K562 (cell line): ENCODE data around the gene HAPLN2. TPM values are rescaled to one million over a fixed set of nuclear protein-coding genes. Genes with fewer than 3 reads are reported as not detected.

ENCODE experiments used
- CCNT2 ChIP-seq: IDR thresholded peaks from 2 replicates; pipeline ENCODE4 v1.6.1; 2011; ENCODE audit warnings: borderline replicate concordance, low read depth, mild to moderate bottlenecking, moderate library complexity, mixed read lengths, low read length; ENCODE audit not compliant: insufficient read length; ENCODE audit errors: extremely low read depth
- ETS1 ChIP-seq: conservative IDR thresholded peaks from 2 replicates; pipeline ENCODE4 v1.6.1; 2011; ENCODE audit warnings: low read depth, mild to moderate bottlenecking, low read length; ENCODE audit not compliant: control insufficient read depth
- FOXK2 ChIP-seq, 2 experiments: fragments of 450-650 bp; IDR thresholded peaks in 1 of 2; conservative IDR thresholded peaks in 1 of 2; 2 replicates each; pipeline ENCODE4 v1.6.1; 2016; ENCODE audit warnings: low read depth in 2 of 2, mild to moderate bottlenecking in 1 of 2
- HDAC6 ChIP-seq: IDR thresholded peaks from 2 replicates; pipeline ENCODE4 v1.6.1; 2012; ENCODE audit warnings: low read depth, mild to moderate bottlenecking, control low read depth, inconsistent platforms, low read length, moderate library complexity
- HNRNPH1 ChIP-seq: fragments of 200-400 bp; formaldehyde crosslinking; optimal IDR thresholded peaks from 2 replicates; pipeline ENCODE3; 2017; ENCODE audit warnings: low read depth, mild to moderate bottlenecking, low read length, moderate library complexity
- KHSRP ChIP-seq: fragments of 450-650 bp; IDR thresholded peaks from 2 replicates; pipeline ENCODE4 v1.6.1; 2017
- MEIS2 ChIP-seq: fragments of 450-650 bp; IDR thresholded peaks from 2 replicates; pipeline ENCODE4 v1.6.1; 2014; ENCODE audit warnings: mild to moderate bottlenecking; ENCODE audit not compliant: partially characterized antibody
- PHF20 ChIP-seq: fragments of 450-650 bp; IDR thresholded peaks from 2 replicates; pipeline ENCODE4 v1.6.1; 2018; ENCODE audit not compliant: partially characterized antibody
- POLR2H ChIP-seq: IDR thresholded peaks from 2 replicates; pipeline ENCODE4 v1.6.1; 2016; ENCODE audit warnings: missing genetic modification characterization, low read depth, mild to moderate bottlenecking, control low read depth, missing compliant biosample characterization, moderate library complexity
- TAF9B ChIP-seq: fragments of 450-650 bp; IDR thresholded peaks from 2 replicates; pipeline ENCODE4 v1.6.1; 2018; ENCODE audit warnings: mild to moderate bottlenecking; ENCODE audit not compliant: partially characterized antibody
- ZBTB26 ChIP-seq: fragments of 450-650 bp; formaldehyde crosslinking; IDR thresholded peaks from 2 replicates; pipeline ENCODE4 v1.4.0; 2022; ENCODE audit warnings: missing genetic modification characterization
- ZBTB40 ChIP-seq, 2 experiments: fragments of 450-650 bp in 1 of 2; sonication (generic) in 1 of 2; formaldehyde crosslinking in 1 of 2; IDR thresholded peaks; 2 replicates each; pipeline versions ENCODE4 v1.7.1 to v1.9.0; 2016 to 2022; ENCODE audit warnings: inconsistent platforms in 1 of 2, mild to moderate bottlenecking in 1 of 2, missing genetic modification reagents in 1 of 2
- polyA plus RNA-seq, 8 experiments: library from polyadenylated mRNA; depleted of rRNA in 4 of 8; stranded (reverse) in 5 of 8; unstranded in 3 of 8; fragments of >200 nt; fragmentation: Nextera tagmentation in 2 of 8; fragmentation: Illumina TruSeq in 1 of 8; extraction: Ambion mirVana in 2 of 8; extraction: Trizol in 1 of 8; gene quantifications; 2 replicates each; pipeline versions ENCODE4 v1.2.1 to v1.2.3, GENCODE V29; 2011 to 2014; ENCODE audit warnings: inconsistent platforms in 1 of 8, missing spikeins in 1 of 8
- total RNA-seq, 7 experiments: library from RNA; depleted of rRNA in 6 of 7; stranded (reverse); fragments of >200 nt in 6 of 7; fragmentation: Illumina TruSeq in 2 of 7; extraction: Trizol in 2 of 7; gene quantifications; 2 replicates each; pipeline versions ENCODE4 v1.2.1 to v1.2.3, GENCODE V29; 2011 to 2021; ENCODE audit warnings: low replicate concordance in 1 of 7

Gene HAPLN2
- total and polyA plus RNA-seq, 9 of the 15 experiments (the other 6 are each of a cell fraction or from before 2014, with no cell fraction given) = 0.14 to 5.2 (median 3.8) TPM; not detected in 4

DNA sequence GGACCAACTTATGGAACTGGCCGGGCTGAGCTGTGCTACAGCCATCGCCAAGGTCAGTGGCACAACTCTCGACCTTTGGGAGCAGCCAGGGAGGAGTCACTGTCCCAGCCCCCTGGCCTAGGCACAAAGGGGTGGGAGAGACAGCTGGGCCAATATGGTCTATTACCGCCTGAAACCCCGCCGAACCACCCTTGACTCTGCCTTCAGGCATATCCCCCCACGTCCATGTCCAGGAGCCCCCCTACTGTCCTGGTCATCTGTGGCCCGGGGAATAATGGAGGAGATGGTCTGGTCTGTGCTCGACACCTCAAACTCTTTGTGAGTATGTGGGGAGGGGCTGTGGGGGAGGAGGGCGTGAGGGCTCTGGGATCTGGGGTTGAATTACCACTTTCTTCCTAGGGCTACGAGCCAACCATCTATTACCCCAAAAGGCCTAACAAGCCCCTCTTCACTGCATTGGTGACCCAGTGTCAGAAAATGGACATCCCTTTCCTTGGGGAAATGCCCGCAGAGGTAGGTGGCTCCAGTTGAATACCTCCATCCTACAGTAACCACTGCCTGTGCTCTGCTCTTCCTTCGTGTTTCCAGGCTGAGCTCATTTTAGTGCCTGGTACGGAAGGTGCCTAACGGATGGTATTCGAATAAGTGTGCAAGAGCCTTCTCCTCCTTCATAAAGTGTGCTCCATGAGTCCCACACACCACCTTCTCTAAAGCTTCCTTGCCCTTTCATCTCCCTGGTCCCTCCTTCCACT, 26.9 kb upstream of the HAPLN2 start (continued):
- TF ChIP-seq HNRNPH1 (no peak), CCNT2 (no peak), ETS1 (no peak), HDAC6 (no peak), TAF9B (no peak), FOXK2 (conservative IDR thresholded peaks at IDR 0.05 in 1 of 2, IDR thresholded peaks at IDR 0.05 in 1 of 2; ENCODE audit: low read depth in 2 of 2) (no peak), ZBTB40 (IDR thresholded peaks at IDR 0.05) (peak; percentile 38; the same call in 1 of the 2 replicates), ZBTB40 (CRISPR knock-in tag; IDR thresholded peaks at IDR 0.05) (no peak), KHSRP (no peak), MEIS2 (no peak), POLR2H (tag) (no peak), ZBTB26 (CRISPR knock-in tag) (no peak), PHF20 (no peak)
